ENCODE results near the gene LNPK.
"Not testable (repeated sequence)": the region's sequence is repeated elsewhere in the genome, so short reads cannot be mapped to it uniquely, and the experiment has no call there.

The LNPK gene

DNA sequence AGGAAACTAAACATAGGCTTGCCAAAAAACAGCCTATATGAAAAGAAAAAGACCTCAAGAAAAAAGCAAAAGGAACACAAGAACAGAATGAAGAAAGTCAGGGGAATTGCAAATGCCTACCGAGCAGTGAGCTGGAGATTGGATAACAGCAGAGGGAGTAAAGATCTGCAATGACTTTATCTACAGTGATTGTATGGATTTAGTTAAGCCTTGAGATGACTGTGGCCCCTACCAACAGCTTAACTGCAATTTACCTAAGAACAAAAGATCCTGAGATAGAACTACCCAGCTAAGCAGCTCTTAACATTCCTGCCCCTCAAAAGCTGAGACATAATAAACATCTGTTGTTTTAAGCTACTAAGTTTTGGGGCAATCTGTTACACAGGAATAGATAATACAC is 20.5 kb downstream of the LNPK start:
- in situ Hi-C loops (cut with MboI; ENCODE audit: low pct_unique_long_range_greater_than_20kb, low sequenced_read_pairs), result no loop called here
- no peak for DNase-seq

DNA sequence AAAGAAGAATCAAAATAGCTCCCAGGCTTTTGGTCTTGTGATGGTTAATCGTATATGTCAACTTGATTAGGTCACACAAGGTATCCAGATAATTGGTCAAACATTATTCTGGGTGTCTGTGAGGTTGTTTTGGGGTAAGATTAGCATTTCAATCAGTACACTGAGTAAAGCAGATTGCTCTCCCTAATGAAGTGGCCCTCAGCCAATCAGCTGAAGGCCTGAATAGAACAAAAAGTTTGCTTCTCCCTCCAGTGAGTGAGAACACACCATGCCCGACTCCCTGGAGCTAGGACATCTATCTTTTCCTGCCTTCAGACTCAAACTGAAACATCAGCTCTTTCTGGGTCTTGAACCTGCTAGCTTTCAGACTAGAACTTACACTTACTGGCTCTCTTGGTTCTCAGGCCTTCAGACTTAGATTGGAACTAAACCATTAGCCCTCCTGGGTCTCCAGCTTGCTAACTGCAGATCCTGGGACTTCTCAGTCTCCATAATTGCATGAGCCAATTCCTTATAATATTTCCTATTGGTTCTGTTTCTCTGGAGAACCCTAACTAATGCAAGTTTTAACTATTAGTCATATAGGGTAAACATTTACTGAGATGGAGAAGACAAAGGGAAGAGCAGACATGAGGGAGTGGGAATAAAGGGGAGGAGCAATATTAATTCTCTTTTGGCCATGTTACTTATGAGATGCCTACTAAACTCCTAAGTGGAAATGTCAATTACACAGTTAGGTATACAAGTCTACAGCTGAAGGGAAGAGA is 25.5 kb downstream of the LNPK start:
- in situ Hi-C loops (cut with MboI; ENCODE audit: low pct_unique_long_range_greater_than_20kb, low sequenced_read_pairs), result no loop called here

DNA sequence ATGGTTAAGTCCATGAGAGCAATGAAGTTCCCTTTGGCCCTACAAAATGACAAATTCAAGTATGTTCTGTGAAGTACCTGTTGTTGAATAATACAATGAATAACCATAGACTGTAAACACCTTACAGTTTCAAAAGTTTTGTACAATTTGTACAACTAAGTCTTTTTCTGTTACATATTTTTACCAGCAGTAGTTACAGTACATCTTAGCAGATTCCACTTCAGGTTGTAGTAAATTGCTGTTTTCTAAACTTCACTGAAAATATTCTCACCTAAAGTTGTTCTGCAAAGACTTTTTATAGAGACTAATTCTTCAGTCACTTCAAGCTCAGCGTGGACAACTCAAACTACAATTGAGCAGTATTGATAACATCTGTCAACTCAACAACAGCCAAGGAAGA is 28.7 kb downstream of the LNPK start:
- DNase-seq, result no peak

More for the DNA sequence above, 25.5 kb downstream of the LNPK start:
- no peak for DNase-seq

DNA sequence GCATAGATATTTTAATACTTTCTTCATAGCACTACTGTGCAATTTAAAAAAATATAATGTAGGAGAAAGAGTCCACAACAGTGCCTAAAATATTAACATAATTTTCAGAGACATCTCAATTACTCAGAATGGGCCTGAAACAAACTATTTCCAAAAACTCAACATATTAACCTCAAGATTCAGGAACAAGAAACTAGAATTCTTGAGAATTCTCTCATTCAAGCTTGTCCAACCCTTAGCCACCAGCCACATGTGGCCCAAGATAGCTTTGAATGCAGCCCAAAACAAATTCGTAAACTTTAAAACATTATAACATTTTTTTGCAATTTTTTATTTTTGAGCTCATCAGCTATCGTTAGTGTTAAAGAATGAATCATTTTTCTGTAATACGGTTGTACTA is 35.2 kb downstream of the LNPK start:
- in situ Hi-C loops (cut with MboI; ENCODE audit: low pct_unique_long_range_greater_than_20kb, low sequenced_read_pairs), result no loop called here
- no peak for DNase-seq

More for the DNA sequence above, 28.7 kb downstream of the LNPK start:
- in situ Hi-C loops (cut with MboI; ENCODE audit: low pct_unique_long_range_greater_than_20kb, low sequenced_read_pairs), result no loop called here

DNA sequence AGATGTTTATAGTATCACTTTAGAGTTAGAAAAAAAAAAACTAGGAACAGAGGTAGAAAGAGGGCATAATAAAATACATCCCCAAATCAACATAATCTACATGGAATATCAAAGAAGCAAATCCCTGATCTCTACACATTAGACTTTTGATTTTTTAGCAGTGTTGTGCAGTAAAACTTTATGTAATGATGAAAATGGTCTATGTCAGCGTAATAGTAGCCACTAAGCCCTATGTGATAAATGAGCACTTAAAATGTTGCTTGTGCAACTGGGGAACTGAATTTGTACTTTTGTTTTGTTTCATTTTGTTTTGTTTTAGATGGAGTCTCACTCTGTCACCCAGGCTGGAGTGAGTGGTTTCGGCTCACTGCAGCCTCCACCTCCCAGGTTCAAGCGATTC is 36.3 kb downstream of the LNPK start:
- no peak for DNase-seq
- in situ Hi-C loops (cut with MboI; ENCODE audit: low pct_unique_long_range_greater_than_20kb, low sequenced_read_pairs), result no loop called here

DNA sequence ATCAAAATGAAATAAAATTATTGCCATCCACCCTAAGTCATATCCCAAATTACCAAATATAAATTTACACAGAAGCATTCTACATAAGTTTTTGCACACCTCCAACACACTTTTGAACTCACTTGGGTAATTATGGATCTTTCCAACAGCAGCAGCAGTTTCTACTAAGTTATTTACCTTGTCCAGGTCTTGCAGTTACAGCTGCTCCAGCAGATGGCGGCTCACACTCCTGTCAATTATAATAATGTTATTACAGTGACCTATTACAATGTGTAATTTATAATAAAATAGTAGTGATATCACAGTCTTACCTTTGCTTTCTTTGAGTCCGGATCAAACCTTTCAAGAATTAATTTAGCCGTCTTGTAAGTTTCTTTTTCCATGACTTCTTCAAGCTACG is 37.9 kb downstream of the LNPK start:
- in situ Hi-C loops (cut with MboI; ENCODE audit: low pct_unique_long_range_greater_than_20kb, low sequenced_read_pairs), result no loop called here
- no peak for DNase-seq

DNA sequence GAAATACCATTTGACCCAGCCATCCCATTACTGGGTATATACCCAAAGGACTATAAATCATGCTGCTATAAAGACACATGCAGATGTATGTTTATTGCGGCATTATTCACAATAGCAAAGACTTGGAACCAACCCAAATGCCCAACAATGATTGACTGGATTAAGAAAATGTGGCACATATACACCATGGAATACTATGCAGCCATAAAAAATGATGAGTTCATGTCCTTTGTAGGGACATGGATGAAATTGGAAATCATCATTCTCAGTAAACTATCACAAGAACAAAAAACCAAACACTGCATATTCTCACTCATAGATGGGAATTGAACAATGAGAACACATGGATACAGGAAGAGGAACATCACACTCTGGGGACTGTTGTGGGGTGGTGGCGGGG is 38.9 kb downstream of the LNPK start:
- DNase-seq; in situ Hi-C loops (cut with MboI; ENCODE audit: low pct_unique_long_range_greater_than_20kb, low sequenced_read_pairs): not testable (repeated sequence)

DNA sequence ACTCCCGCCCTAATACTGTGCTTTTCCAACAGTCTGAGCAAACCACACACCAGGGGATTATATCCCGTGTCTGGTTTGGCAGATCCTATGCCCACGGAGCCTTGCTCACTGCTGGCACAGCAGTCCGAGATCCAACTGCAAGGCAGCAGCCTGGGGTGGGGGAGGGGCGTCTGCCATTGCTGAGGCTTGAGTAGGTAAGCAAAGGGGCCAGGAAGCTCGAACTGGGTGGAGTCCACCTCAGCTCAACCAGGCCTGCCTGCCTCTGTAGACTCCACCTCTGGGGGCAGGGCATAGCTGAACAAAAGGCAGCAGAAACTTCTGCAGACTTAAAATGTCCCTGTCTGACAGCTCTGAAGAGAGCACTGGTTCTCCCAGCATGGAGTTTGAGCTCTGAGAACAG is 44.2 kb downstream of the LNPK start:
- DNase-seq, result no peak
- in situ Hi-C loops (cut with MboI; ENCODE audit: low pct_unique_long_range_greater_than_20kb, low sequenced_read_pairs), result no loop called here

DNA sequence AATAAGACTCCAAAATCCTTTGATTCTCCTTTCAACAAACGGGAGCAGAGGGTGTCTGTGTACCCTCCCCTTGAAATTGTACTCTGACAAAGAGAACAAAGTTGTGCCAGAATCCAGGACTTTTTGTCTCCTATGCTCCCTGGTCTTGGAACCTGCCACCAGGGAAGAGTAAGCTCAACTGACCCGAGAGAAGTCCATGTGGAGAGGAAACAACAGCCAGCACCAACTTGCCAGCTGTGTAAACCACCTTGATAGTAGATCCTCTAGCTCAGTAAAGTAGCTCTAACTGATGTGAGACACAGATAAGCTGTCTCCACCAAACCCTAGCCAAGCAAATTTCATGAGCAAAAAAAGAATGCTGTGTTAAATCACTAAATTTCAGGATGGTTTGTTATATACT is 46.9 kb downstream of the LNPK start:
- no peak for DNase-seq
- in situ Hi-C loops (cut with MboI; ENCODE audit: low pct_unique_long_range_greater_than_20kb, low sequenced_read_pairs), result no loop called here

DNA sequence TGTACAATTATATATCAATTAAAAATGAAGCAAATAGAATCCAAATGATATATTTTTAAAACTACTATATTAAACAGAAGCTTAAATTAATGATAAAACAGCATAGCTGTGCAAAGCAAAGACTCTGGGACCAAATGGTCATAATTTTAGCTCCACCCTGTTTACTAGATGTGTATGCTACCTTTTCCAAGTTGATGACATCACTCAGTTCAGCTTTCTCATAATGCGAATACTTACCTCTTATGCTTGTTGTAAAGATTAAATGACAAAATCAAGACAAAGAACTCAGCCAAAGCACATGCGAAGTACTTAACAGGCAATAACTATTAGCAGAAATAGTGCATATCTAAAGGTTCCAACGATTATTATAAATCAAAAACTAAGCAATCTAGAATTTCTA is 51.6 kb downstream of the LNPK start:
- DNase-seq, result no peak
- in situ Hi-C loops (cut with MboI; ENCODE audit: low pct_unique_long_range_greater_than_20kb, low sequenced_read_pairs), result no loop called here

DNA sequence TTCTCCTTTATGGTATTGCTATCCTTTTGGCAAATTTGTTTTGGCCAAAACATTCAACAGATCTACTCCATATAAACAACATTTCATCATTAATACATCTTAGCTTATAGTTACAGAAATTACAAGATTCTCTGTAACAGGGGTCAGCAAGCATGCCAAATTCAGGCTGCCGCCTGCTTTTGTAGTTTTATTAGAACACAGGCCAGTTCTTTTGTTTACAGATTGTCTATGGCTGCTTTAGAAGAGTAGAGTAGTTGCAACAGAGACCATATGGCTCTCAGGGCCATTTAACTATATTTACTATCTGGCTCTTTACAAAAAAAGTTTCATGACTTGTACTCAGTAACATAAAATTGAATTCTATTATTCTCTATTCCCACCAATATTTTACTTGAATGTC is 53.9 kb downstream of the LNPK start:
- DNase-seq, result no peak
- in situ Hi-C loops (cut with MboI; ENCODE audit: low pct_unique_long_range_greater_than_20kb, low sequenced_read_pairs), result no loop called here

DNA sequence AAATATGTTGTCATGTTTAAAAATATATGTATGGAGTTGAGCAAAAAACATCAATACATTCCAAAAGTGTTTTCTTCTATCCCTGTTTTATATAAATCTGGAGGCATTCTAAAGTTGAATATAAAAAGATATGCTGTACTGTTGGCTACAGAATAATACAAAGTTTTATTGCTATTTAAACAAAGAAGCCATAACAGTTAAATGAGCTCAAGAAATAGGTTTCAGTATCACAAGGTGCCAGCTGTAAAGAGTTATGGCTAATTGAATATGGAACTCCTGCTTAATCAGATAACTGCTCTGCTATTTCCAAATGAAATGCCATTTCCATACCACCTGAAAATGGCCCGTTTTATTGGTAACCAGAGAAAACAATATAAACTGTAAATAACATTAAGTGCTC is 55.0 kb downstream of the LNPK start:
- in situ Hi-C loops (cut with MboI; ENCODE audit: low pct_unique_long_range_greater_than_20kb, low sequenced_read_pairs), result no loop called here
- no peak for DNase-seq

DNA sequence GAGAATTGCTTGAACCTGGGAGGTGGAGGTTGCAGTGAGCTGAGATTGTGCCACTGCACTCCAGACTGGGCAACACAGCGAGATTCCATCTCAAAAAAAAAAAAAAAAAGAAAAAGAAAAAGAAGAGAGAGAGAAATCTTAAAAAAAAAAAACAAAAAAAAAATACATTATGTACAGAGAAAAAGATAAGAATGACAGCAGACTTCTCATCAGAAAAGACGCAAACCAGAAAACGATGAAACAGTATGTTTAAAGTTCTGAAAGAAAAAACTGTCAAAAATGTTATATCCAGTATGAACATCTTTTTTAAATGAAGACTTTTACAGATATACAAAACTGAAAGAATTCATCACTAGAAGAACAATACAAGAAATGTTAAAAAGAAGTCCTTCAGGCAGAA is 60.4 kb downstream of the LNPK start:
- in situ Hi-C loops (cut with MboI; ENCODE audit: low pct_unique_long_range_greater_than_20kb, low sequenced_read_pairs), result no loop called here
- no peak for DNase-seq

DNA sequence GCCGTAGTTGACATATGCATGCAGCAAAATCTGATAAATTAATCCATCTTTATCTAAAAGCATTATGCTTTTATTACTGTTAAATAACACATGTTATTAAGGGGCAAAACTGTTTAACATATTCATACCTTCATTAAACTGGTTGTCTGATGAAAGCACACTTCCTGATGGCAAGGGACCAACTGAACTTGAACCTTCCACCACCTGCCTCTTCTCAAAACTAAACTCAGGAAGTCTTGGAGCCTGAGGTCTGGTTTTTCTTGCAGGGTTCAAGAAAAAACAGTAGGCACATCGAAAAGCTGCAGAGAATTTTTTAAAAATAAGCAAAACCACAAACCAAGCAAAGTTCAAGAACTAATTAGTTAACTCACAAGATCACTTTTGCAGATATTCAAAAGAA is 64.9 kb downstream of the LNPK start:
- no peak for DNase-seq
- in situ Hi-C loops (cut with MboI; ENCODE audit: low pct_unique_long_range_greater_than_20kb, low sequenced_read_pairs), result no loop called here

DNA sequence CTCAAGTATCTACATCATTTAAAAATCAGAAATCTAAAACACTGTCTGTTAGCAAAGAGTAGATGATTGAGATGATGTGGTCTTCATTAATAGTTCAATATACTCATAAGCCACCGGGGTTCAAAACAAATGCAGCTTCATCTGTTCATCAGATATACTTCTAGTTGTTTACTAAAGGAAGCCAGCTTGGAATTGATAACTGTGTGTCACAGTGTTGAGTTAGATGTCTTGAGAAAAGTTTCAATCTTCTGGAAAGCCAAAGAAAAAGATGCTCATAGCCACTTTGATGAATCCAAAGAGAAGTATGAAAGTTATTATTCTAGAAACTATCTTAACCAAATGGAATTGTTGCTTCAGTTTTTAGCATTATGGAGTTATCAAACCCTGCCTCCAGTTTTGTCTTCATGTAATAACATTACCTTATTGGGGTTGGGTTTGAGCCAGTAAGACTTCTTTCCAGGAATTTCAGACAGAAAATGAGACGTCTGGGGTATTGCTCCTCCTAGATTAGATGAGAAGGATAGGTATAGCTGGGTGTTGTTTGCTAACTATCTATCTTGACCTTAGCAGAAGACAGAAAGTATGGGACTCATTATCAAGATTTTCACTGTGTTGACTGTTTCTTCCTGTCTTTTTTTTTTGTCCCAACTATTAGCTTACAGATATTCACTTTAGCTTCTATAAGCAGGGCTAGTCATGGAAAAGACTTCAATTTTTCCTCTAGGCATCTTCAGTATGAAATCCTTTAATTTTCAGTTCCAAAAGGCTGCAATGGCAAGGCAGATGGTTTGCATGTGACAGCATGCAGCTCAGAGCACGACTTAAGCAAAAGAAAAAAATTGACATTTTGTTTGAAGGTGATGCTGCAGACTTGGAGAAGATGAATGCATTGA is 66.5 kb downstream of the LNPK start:
- no peak for DNase-seq
- in situ Hi-C loops (cut with MboI; ENCODE audit: low pct_unique_long_range_greater_than_20kb, low sequenced_read_pairs), result no loop called here

DNA sequence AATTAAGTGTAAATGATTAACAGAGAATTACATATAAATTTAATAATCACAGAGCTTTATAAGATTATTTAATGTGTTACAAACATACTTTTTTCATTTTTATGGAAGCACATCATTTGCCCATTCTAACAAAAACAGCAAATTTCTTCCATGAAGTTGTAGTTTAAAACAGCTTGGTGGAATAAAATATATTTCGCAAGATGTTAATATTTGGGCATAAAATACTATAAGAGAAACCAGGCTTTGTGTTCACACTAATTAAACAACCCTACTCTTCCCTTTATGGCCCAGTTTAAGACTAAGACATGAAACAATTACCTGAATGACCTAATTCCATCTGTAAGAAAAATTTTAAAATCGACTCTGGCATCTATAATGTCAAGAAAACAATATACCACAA is 69.4 kb downstream of the LNPK start:
- DNase-seq, result no peak
- in situ Hi-C loops (cut with MboI; ENCODE audit: low pct_unique_long_range_greater_than_20kb, low sequenced_read_pairs), result no loop called here

DNA sequence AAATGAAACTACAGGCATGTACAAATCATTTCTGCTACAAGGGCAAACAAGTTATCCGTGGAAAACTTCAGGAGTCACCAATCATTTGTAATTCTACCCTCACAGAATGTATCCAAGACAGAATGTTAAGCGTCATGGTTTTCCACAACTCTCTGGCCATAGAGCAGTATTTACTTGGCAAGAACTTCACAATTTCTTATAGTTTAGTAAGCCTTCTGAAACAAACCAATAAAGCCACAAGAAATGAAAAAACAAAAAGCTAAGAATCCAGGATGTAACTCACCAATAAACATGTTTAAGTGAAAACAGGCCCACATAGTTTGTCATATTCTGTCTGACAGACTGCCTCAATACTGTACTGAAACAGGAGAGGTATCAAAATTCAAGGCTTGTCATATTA is 70.3 kb downstream of the LNPK start:
- in situ Hi-C loops (cut with MboI; ENCODE audit: low pct_unique_long_range_greater_than_20kb, low sequenced_read_pairs), result no loop called here

DNA sequence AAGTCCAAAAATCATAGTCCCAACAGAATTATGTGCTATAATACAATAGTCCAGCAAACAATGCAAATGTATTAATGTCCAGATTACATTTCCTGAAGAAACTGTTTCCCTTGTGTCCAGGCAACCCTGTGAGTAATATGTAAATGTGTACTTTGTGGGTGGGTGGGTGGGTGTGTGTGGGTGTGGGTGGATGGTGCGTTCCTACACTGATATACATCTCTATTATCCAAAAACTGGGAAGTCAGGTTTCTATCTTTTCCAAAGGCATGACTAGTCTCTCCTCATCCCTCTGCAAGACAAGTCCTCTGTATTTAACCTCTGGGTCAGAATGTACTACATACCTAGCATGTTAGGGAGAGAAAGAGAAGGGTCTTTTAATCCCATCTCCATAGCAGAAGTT is 71.6 kb downstream of the LNPK start:
- no peak for DNase-seq
- in situ Hi-C loops (cut with MboI; ENCODE audit: low pct_unique_long_range_greater_than_20kb, low sequenced_read_pairs), result no loop called here

More for the DNA sequence above, 70.3 kb downstream of the LNPK start:
- no peak for DNase-seq

DNA sequence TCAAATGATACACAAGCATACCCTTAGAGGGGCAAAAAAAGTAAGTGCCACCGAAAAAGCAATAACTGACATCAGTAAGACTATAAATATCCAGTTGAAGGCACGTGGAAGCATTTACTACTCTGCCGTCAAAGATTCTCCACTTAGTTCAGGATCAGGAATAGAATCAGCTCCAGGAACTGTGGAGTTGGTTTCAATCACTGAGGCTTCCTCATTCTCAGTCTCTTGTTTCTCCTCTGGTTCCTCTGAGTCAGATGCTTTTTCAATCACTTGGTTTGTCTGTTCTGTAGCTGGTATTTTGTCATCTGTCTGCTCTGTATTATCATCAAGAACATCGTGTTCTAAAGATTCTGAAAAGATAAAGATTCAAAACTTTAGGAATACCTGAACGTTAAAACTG is 72.2 kb downstream of the LNPK start:
- in situ Hi-C loops (cut with MboI; ENCODE audit: low pct_unique_long_range_greater_than_20kb, low sequenced_read_pairs), result no loop called here
- DNase-seq, result no peak

DNA sequence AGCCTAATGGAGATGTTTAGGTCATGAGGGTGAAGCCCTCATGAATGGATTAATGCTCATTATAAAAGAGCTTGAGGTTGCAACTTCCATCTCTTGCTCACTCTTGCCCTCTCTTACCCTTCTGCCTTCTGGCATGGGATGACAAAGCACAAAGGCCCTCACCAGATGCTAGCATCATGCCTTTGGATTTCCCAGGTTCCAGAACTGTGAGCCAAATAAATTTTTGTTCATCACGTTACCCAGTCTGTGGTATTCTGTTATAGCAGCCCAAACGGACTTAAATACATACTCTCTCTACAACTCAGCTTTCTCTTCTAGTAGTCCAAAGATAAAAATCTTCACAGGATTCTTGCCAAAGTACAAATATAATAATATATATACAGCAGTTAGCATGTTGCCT is 75.8 kb downstream of the LNPK start:
- in situ Hi-C loops (cut with MboI; ENCODE audit: low pct_unique_long_range_greater_than_20kb, low sequenced_read_pairs), result no loop called here
- DNase-seq, result no peak

DNA sequence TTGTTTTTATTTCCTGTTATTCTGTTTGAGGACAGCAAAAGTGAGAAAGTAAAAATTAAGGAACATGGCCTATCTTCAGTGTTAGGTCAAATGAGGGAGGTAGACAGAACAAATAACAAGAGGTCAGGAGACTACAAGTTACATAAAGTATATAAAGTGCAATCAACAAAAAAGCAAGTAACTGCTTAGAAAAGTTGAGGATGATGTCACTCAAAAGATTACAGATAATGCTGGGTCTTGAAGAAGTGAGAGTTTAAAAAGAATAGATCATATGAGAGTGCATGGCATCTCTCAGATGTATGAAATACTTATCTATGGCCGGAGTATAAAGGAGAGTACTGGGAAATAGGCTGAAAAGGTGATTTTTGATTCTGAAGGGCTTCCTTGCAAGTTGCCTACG is 79.9 kb downstream of the LNPK start:
- no peak for DNase-seq
- in situ Hi-C loops (cut with MboI; ENCODE audit: low pct_unique_long_range_greater_than_20kb, low sequenced_read_pairs), result no loop called here
